ENCODE data around the gene LGR5. TPM values are rescaled to one million over a fixed set of nuclear protein-coding genes. Genes with fewer than 3 reads are reported as not detected.

LGR5 gene
- total RNA-seq, 1 donor: under 0.01 TPM

- Histone ChIP-seq H3K27ac (ENCODE audit: low read depth, low read length) (no peak overlapping the region), H3K4me2 (ENCODE audit: insufficient read depth, low read length) (no peak overlapping the region), H4K20me1 (ENCODE audit: insufficient read depth, low read length) (no peaks in the 10 kb centered on the region), H3K4me3 (ENCODE audit: insufficient read depth, low read length) (no peak overlapping the region), H3K36me3 (ENCODE audit: insufficient read depth, low read length) (no peaks in the 10 kb centered on the region), H3K27me3 (ENCODE audit: insufficient read depth, low read length) (no peaks in the 10 kb centered on the region), H3K79me2 (ENCODE audit: insufficient read depth, low read length) (no peaks in the 10 kb centered on the region), H3K9me3 (ENCODE audit: low read depth, low read length) (no peaks in the 10 kb centered on the region), H3K4me1 (ENCODE audit: insufficient read depth, low read length) (peaks cover 12% of the 10 kb centered on the region), H2AFZ (ENCODE audit: low read length) (no peak overlapping the region)
- no peak for DNase-seq (ENCODE audit: insufficient read length, low spot score, missing footprints)
- TF ChIP-seq CTCF (IDR thresholded peaks at IDR 0.05; ENCODE audit: extremely low read depth, low read depth, low read length): no peak
These were observed 153.2 kb downstream of the LGR5 start for GRCh38 chr12:71592841-71593240.

GRCh38 chr12:71594214-71594948 is 154.8 kb downstream of the LGR5 start:
- H3K4me3 ChIP-seq (ENCODE audit: insufficient read depth, low read length): peak overlapping the region; percentile 5
- H3K27me3 ChIP-seq (ENCODE audit: insufficient read depth, low read length): no peaks in the 10 kb centered on the region
- peak overlapping the region; percentile 18 for H3K4me2 ChIP-seq (ENCODE audit: insufficient read depth, low read length)
- TF ChIP-seq CTCF (IDR thresholded peaks at IDR 0.05; ENCODE audit: extremely low read depth, low read depth, low read length): no peak
- no peak overlapping the region for H3K27ac ChIP-seq (ENCODE audit: low read depth, low read length)
- no peaks in the 10 kb centered on the region for H4K20me1 ChIP-seq (ENCODE audit: insufficient read depth, low read length)
- H3K4me1 ChIP-seq (ENCODE audit: insufficient read depth, low read length): peaks cover 7% of the 10 kb centered on the region
- no peaks in the 10 kb centered on the region for H3K79me2 ChIP-seq (ENCODE audit: insufficient read depth, low read length)
- H2AFZ ChIP-seq (ENCODE audit: low read length): peak overlapping the region; percentile 75
- DNase-seq (ENCODE audit: insufficient read length, low spot score, missing footprints): no peak
- no peaks in the 10 kb centered on the region for H3K36me3 ChIP-seq (ENCODE audit: insufficient read depth, low read length)
- H3K9me3 ChIP-seq (ENCODE audit: low read depth, low read length): no peaks in the 10 kb centered on the region

GRCh38 chr12:71599210-71599609 is 159.6 kb downstream of the LGR5 start:
- Histone ChIP-seq H3K4me2 (ENCODE audit: insufficient read depth, low read length) (no peak overlapping the region), H3K9me3 (ENCODE audit: low read depth, low read length) (no peaks in the 10 kb centered on the region), H3K79me2 (ENCODE audit: insufficient read depth, low read length) (no peaks in the 10 kb centered on the region), H4K20me1 (ENCODE audit: insufficient read depth, low read length) (no peaks in the 10 kb centered on the region), H3K4me3 (ENCODE audit: insufficient read depth, low read length) (no peak overlapping the region), H3K27ac (ENCODE audit: low read depth, low read length) (no peak overlapping the region), H3K27me3 (ENCODE audit: insufficient read depth, low read length) (no peaks in the 10 kb centered on the region), H3K4me1 (ENCODE audit: insufficient read depth, low read length) (peaks cover 6% of the 10 kb centered on the region), H3K36me3 (ENCODE audit: insufficient read depth, low read length) (no peaks in the 10 kb centered on the region), H2AFZ (ENCODE audit: low read length) (no peak overlapping the region)
- no peak for TF ChIP-seq CTCF (IDR thresholded peaks at IDR 0.05; ENCODE audit: extremely low read depth, low read depth, low read length)
- no peak for DNase-seq (ENCODE audit: insufficient read length, low spot score, missing footprints)

- H3K27me3 ChIP-seq (ENCODE audit: insufficient read depth, low read length): no peaks in the 10 kb centered on the region
- TF ChIP-seq CTCF (IDR thresholded peaks at IDR 0.05; ENCODE audit: extremely low read depth, low read depth, low read length): no peak
These were observed 161.9 kb downstream of the LGR5 start for GRCh38 chr12:71601546-71601945.

More at GRCh38 chr12:71601546-71601945, 161.9 kb downstream of the LGR5 start:
- H3K4me1 ChIP-seq (ENCODE audit: insufficient read depth, low read length): peaks cover 6% of the 10 kb centered on the region
- H3K79me2 ChIP-seq (ENCODE audit: insufficient read depth, low read length): no peaks in the 10 kb centered on the region
- H3K4me2 ChIP-seq (ENCODE audit: insufficient read depth, low read length): no peak overlapping the region
- peaks cover 5% of the 10 kb centered on the region for H3K36me3 ChIP-seq (ENCODE audit: insufficient read depth, low read length)
- no peaks in the 10 kb centered on the region for H3K9me3 ChIP-seq (ENCODE audit: low read depth, low read length)
- no peak for DNase-seq (ENCODE audit: insufficient read length, low spot score, missing footprints)
- no peak overlapping the region for H3K27ac ChIP-seq (ENCODE audit: low read depth, low read length)
- H3K4me3 ChIP-seq (ENCODE audit: insufficient read depth, low read length): no peak overlapping the region
- H2AFZ ChIP-seq (ENCODE audit: low read length): no peak overlapping the region
- H4K20me1 ChIP-seq (ENCODE audit: insufficient read depth, low read length): no peaks in the 10 kb centered on the region
